Stimulated activated CD8-positive, alpha-beta memory T cell treated with anti-CD3 and anti-CD28 coated beads, Interleukin-7, amount 100 ng/mL, for 1 hour (primary cell): ENCODE data around the gene GTPBP4.
"Not testable (repeated sequence)": the region's sequence is repeated elsewhere in the genome, so short reads cannot be mapped to it uniquely, and the experiment has no call there.

Source experiments
- DNase-seq, 2 donors: peaks; one replicate each; pipeline ENCODE4 v3.0.0-alpha.2; 2020; ENCODE audit warnings: low read depth in 2 of 2

Gene GTPBP4

DNA sequence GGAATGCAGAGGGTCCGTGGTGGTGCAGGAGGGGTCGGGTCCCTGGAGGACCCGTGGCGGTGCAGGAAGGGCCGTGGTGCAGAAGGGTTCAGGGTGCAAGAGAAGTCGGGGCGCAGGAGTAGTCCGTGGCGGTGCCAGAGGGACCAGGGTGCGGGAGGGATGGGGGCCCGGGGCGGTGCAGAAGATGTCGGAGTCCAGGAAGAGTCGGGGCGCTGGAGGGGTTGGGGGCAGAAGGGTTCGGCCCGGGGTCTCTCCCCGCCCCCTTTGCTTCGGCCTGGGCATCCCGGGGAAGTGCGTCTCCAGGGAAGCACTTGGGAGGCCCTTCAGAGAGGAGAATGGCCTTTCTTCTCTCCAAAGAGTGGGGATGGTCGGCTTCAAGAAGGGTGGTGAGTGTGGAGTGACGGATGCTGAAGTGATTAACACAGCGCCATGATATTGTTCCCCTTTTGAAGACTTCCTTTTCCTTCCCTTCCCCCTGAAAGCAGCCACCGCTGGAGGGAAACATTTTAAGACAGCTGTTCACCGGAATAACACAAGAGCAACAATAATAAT is 68.9 kb downstream of the GTPBP4 start:
- DNase-seq, result no peak

DNA sequence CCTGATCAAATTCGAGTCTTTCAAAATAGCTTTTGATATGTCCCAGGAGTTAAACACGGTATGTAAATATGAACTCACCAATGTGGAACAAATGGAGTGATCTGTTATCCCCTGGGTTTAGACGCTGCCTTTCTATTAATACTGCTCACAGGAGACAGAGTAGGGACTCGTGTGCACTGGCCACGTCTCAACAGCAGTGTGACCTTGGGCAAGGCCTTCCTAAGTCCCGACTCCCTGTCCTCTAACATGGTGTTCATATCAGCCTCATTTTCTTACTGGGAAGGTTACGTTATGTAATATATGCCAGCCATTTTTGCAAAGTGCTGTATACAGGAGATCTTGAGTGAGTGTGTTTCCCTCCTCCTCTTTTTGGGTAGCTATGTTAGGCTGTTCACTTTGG is 69.8 kb downstream of the GTPBP4 start:
- DNase-seq, result no peak

DNA sequence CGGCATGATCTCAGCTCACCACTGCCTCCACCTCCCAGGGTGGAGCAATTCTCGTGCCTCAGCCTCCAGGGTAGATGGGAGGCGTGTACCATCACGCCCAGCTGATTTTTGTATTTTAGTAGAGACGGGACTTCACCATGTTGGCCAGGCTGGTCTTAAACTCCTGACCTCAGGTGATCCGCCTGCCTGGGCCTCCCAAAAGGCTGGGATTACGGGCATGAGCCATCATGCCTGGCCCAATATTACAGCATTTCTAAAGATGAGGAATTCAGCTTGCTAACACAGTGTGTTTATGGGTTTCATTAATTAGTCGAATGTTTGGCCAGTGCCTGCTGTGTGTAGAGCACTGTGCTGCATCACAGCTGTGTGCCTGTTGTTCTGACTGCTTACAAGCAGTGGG is 71.7 kb downstream of the GTPBP4 start:
- no peak for DNase-seq

DNA sequence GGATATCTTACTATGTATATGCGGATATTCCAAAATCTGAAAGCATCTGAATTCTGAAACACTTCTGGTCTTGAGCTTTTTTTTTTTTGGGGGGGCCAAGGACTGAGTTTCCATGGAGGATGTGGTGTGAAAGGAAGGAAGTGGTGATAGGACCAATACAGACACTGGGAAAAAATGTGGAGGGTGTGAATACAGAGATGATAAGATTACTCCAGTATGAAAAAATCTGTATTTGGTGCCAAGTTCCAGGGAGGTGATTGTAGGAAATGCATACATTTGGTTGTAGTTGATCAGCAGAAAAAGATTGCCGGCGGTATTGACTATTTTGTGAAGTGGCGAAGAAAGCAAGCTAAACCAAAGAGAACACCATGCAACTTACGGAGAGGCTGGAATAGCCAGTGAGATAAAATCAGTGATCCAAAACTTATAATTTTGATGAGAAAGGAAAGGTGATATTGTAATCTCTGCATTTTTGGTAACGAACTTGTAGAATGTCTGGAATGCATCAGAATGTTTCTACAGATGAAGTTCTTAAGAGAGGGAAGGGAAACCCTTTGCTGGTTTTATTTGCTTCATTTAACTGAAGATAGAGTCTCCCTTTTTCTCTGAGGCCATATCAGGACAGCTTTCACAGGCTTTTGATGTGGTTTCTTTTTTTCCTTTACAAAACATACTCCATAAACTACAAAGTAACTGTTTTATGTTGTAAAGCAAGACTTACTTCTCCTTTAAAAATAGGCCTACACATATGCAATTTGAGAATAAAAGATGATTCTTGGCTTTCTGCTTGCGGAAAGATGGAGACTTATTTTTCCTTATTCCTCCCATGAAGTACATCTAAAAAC is 73.9 kb downstream of the GTPBP4 start:
- DNase-seq, result no peak

GRCh38 chr10:1063232-1063865 is 75.1 kb downstream of the GTPBP4 start:
- no peak for DNase-seq

DNA sequence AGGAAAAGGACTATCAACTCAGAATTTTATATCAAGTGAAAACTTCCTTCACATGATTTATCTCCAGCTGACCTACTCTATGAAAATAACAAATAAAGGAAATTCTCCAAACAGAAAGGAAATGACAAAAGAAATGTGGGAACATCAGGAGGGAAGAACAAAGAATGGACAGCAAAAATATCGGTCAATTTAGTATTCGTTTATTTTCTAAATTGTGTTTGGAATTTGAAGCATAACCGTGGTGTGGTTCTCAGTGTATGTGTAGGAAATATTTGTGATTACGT is 76.7 kb downstream of the GTPBP4 start:
- no peak for DNase-seq

GRCh38 chr10:1066734-1067133 is 78.5 kb downstream of the GTPBP4 start:
- DNase-seq, result not testable (repeated sequence)

- no peak for DNase-seq
Measured at GRCh38 chr10:1068380-1069361, 80.4 kb downstream of the GTPBP4 start.
